Neutrophil (primary cell): ENCODE results near the gene GRIP1.

Source experiments
- H3K27ac ChIP-seq: fragments of 200-600 bp; sonication (generic); 2 replicates; pipeline ENCODE4 v1.5.1; 2016; ENCODE audit warnings: mild to moderate bottlenecking, moderate library complexity
- H3K27me3 ChIP-seq: fragments of 200-600 bp; sonication (generic); 2 replicates; pipeline ENCODE4 v1.6.0; 2016; ENCODE audit warnings: mild to moderate bottlenecking
- H3K36me3 ChIP-seq: fragments of 200-600 bp; sonication (generic); 2 replicates; pipeline ENCODE4 v1.5.1; 2017
- H3K4me1 ChIP-seq, 2 experiments: fragments of 200-600 bp in 1 of 2; sonication (generic) in 1 of 2; 1 replicate in 1 of 2; 2 replicates in 1 of 2; pipeline versions ENCODE4 v1.5.1 to v1.6.1; 2013 to 2016; ENCODE audit warnings: low read depth in 1 of 2, low read length in 1 of 2, mild to moderate bottlenecking in 1 of 2, moderate library complexity in 1 of 2; ENCODE audit not compliant: control insufficient read depth in 1 of 2, insufficient read depth in 1 of 2
- H3K4me3 ChIP-seq, 2 experiments: fragments of 200-600 bp in 1 of 2; sonication (generic) in 1 of 2; 1 replicate in 1 of 2; 2 replicates in 1 of 2; pipeline ENCODE4 v1.5.1; 2013 to 2016; ENCODE audit warnings: low read depth in 1 of 2, low read length in 1 of 2, mild to moderate bottlenecking in 1 of 2, moderate library complexity in 1 of 2
- H3K9me3 ChIP-seq: fragments of 200-600 bp; sonication (generic); 2 replicates; pipeline ENCODE4 v1.5.1; 2016
- CTCF ChIP-seq: fragments of 200-600 bp; sonication (generic); IDR thresholded peaks from 2 replicates; pipeline ENCODE4 v1.5.1; 2016; ENCODE audit warnings: antibody characterized with exemption

GRIP1 gene

GRCh38 chr12:66491853-66492252, 187.0 kb downstream of the GRIP1 start:
- no peak for TF ChIP-seq CTCF
- H3K4me1 ChIP-seq: no peaks in the 10 kb centered on the region
- H3K9me3 ChIP-seq: no peaks in the 10 kb centered on the region
- no peak overlapping the region for H3K27ac ChIP-seq
- H3K4me3 ChIP-seq: no peak overlapping the region
- no peaks in the 10 kb centered on the region for H3K36me3 ChIP-seq
- no peaks in the 10 kb centered on the region for H3K27me3 ChIP-seq

DNA sequence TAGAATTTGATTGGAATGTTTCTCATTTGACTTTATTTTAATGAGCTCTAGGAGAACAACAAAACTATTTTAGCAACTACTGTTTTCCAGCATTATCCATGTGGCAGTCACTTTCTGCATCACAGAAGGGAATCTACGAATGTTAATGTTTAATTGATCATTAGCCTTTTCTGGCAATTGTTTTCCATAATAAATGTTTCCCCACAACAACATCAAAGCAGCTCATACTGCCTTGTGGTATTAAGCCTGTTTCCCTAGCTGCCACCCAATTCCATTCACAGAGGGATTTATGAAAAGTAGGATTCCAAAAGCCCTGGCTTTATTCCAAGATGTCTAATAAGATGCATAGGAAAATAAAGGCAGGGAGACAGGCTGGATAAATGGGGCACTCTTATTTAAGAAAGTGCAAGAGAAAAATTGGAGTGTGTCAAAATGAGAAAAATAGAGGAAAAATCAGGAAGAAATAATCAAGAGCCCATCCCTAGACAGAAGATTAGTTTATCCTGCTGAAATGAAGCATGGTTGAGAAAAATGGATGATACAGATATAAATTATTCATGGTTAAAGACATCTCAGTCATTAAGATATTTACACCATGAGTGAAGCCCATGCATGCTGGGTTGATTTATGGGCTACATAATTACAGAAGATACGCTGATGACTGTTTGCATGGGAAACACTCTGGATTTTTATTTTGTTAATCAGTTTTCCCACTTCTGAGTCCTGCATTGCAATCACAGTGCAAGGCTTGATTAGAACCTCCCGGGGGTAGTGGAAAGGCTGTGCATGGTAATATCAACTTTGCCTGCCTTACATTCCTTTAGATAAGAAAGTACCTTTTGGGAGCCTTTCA, 196.3 kb downstream of the GRIP1 start:
- no peak overlapping the region for H3K4me3 ChIP-seq
- no peaks in the 10 kb centered on the region for H3K4me1 ChIP-seq
- no peak overlapping the region for H3K27ac ChIP-seq
- no peaks in the 10 kb centered on the region for H3K36me3 ChIP-seq
- no peaks in the 10 kb centered on the region for H3K27me3 ChIP-seq
- no peaks in the 10 kb centered on the region for H3K9me3 ChIP-seq
- no peak for TF ChIP-seq CTCF

DNA sequence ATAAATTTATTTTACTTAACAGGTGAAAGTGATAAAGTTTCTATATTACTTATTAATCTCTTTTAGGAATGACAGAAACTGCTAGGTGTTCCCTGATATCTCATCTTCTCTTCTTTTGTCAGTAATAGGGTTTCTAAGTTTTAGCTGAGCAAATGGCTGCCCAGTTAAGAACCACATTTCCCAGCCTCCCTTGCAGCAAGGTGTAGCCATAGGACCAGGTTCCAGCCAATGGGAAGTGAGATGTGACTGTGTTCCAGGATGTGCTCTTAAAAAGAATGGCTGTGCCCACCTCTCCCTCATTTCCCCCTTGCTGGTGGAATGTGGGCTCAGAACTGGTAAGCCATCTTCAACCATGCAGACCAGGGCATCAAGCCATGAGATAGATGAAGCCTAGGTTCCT, 210.9 kb downstream of the GRIP1 start:
- Histone ChIP-seq H3K4me1 (no peaks in the 10 kb centered on the region), H3K9me3 (no peaks in the 10 kb centered on the region), H3K27ac (no peak overlapping the region), H3K4me3 (no peak overlapping the region), H3K36me3 (no peaks in the 10 kb centered on the region), H3K27me3 (no peaks in the 10 kb centered on the region)
- no peak for TF ChIP-seq CTCF

DNA sequence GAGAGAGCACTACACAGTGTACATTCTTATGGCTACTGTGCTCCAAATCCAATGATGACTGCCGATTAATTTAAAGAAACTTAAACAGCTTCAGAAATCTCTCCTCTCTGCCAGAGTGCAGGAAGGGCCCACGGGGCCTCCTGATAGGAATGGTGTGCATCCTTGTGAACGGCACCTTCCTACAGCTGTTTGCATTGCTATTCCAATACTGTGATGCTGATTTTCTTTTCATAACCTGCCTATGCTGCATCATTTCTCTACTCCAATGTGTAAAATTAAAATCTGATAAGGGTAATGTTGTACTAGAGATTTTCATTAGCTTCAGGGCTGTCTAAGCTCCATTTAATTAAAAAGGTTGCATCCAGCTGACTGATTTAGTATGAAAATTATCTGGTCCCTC, 217.5 kb downstream of the GRIP1 start:
- no peaks in the 10 kb centered on the region for H3K9me3 ChIP-seq
- no peaks in the 10 kb centered on the region for H3K4me1 ChIP-seq
- H3K36me3 ChIP-seq: no peaks in the 10 kb centered on the region
- TF ChIP-seq CTCF: no peak
- H3K4me3 ChIP-seq: no peak overlapping the region
- H3K27me3 ChIP-seq: no peaks in the 10 kb centered on the region
- no peak overlapping the region for H3K27ac ChIP-seq

- H3K4me1 ChIP-seq: no peaks in the 10 kb centered on the region
- H3K27ac ChIP-seq: no peak overlapping the region
- no peaks in the 10 kb centered on the region for H3K9me3 ChIP-seq
- no peak overlapping the region for H3K4me3 ChIP-seq
- no peak for TF ChIP-seq CTCF
- no peaks in the 10 kb centered on the region for H3K27me3 ChIP-seq
- no peaks in the 10 kb centered on the region for H3K36me3 ChIP-seq
Observed at GRCh38 chr12:66459944-66460482, 218.9 kb downstream of the GRIP1 start.
